K562 (cell line): ENCODE measurements around the gene SRP9. TPM values are rescaled to one million over a fixed set of nuclear protein-coding genes. Genes with fewer than 3 reads are reported as not detected.
A peak's percentile ranks its signal among the peaks of the same experiment; 100 is the strongest.

ENCODE experiments used
- ARID1B ChIP-seq: fragments of 450-650 bp; IDR thresholded peaks from 2 replicates; pipeline ENCODE4 v1.6.1; 2016; ENCODE audit warnings: antibody characterized with exemption, mild to moderate bottlenecking, inconsistent platforms
- BRF1 ChIP-seq: IDR thresholded peaks from 3 replicates; pipeline ENCODE4 v1.6.1; 2011; ENCODE audit warnings: borderline replicate concordance, mild to moderate bottlenecking; ENCODE audit not compliant: insufficient read length; ENCODE audit errors: extremely low read depth
- CCAR2 ChIP-seq: fragments of 200-400 bp; formaldehyde crosslinking; IDR thresholded peaks from 2 replicates; pipeline ENCODE4 v1.6.1; 2017; ENCODE audit warnings: mild to moderate bottlenecking, low read depth, low read length
- CHCHD3 ChIP-seq: fragments of 250-450 bp; sonication (Bioruptor Pico); IDR thresholded peaks from 2 replicates; pipeline ENCODE4 v2.1.2; 2022; ENCODE audit warnings: mild to moderate bottlenecking
- HNRNPL ChIP-seq: fragments of 200-400 bp; formaldehyde crosslinking; IDR thresholded peaks from 2 replicates; pipeline ENCODE4 v1.6.1; 2017; ENCODE audit warnings: low read depth, mild to moderate bottlenecking, low read length
- NFATC3 ChIP-seq: fragments of 450-650 bp; IDR thresholded peaks from 2 replicates; pipeline ENCODE4 v1.6.1; 2017; ENCODE audit warnings: mild to moderate bottlenecking
- PCBP2 ChIP-seq: fragments of 200-400 bp; formaldehyde crosslinking; IDR thresholded peaks from 2 replicates; pipeline ENCODE4 v1.6.1; 2018; ENCODE audit warnings: low read length, low read depth, mild to moderate bottlenecking, moderate library complexity; ENCODE audit not compliant: poor library complexity, severe bottlenecking
- SIRT6 ChIP-seq: IDR thresholded peaks from one replicate; pipeline ENCODE4 v1.6.1; 2012; ENCODE audit warnings: low read depth, mild to moderate bottlenecking, control low read depth, inconsistent platforms, low read length, moderate library complexity
- TAF1 ChIP-seq: IDR thresholded peaks from 2 replicates; pipeline ENCODE4 v1.6.1; 2011; ENCODE audit warnings: mild to moderate bottlenecking, low read length, moderate library complexity; ENCODE audit not compliant: insufficient read depth, control insufficient read depth, severe bottlenecking; ENCODE audit errors: extremely low read depth
- TCF3 ChIP-seq: sonication (generic); formaldehyde crosslinking; IDR thresholded peaks from 2 replicates; pipeline ENCODE4 v1.4.0; 2020; ENCODE audit warnings: mild to moderate bottlenecking, missing genetic modification reagents
- TCFL5 ChIP-seq: fragments of 250-450 bp; sonication (Bioruptor Pico); conservative IDR thresholded peaks from 2 replicates; pipeline ENCODE4 v1.6.1; 2021; ENCODE audit warnings: mild to moderate bottlenecking, moderate library complexity, matching md5 sums
- TEAD4 ChIP-seq, 2 experiments: sonication (generic) in 1 of 2; formaldehyde crosslinking in 1 of 2; IDR thresholded peaks; 2 replicates each; pipeline versions ENCODE4 v1.6.1 to v1.8.0; 2012 to 2022; ENCODE audit warnings: borderline replicate concordance in 1 of 2, inconsistent platforms in 1 of 2, low read length in 1 of 2, mild to moderate bottlenecking in 1 of 2, missing genetic modification reagents in 1 of 2
- TRIM24 ChIP-seq, 2 experiments: fragments of 450-650 bp; IDR thresholded peaks; 2 replicates each; pipeline ENCODE4 v1.6.1; 2016
- ZKSCAN1 ChIP-seq: fragments of 150-350 bp; IDR thresholded peaks from 2 replicates; pipeline ENCODE4 v1.6.1; 2016; ENCODE audit warnings: low read depth, low read length
- ZNF174 ChIP-seq: fragments of 250-450 bp; sonication (Bioruptor Pico); IDR thresholded peaks from 2 replicates; pipeline ENCODE4 v1.4.0; 2020; ENCODE audit warnings: mild to moderate bottlenecking
- ZNF282 ChIP-seq: sonication (generic); formaldehyde crosslinking; IDR thresholded peaks from 2 replicates; pipeline ENCODE4 v1.8.1; 2023; ENCODE audit warnings: missing genetic modification reagents
- ZNF41 ChIP-seq: fragments of 250-450 bp; sonication (Bioruptor Pico); conservative IDR thresholded peaks from 2 replicates; pipeline ENCODE4 v1.4.0; 2020; ENCODE audit warnings: mild to moderate bottlenecking
- ZNF583 ChIP-seq: fragments of 250-450 bp; sonication (Bioruptor Pico); IDR thresholded peaks from 2 replicates; pipeline ENCODE4 v1.4.0; 2020
- polyA plus RNA-seq, 8 experiments: library from polyadenylated mRNA; depleted of rRNA in 4 of 8; stranded (reverse) in 5 of 8; unstranded in 3 of 8; fragments of >200 nt; fragmentation: Nextera tagmentation in 2 of 8; fragmentation: Illumina TruSeq in 1 of 8; extraction: Ambion mirVana in 2 of 8; extraction: Trizol in 1 of 8; gene quantifications; 2 replicates each; pipeline versions ENCODE4 v1.2.1 to v1.2.3, GENCODE V29; 2011 to 2014; ENCODE audit warnings: inconsistent platforms in 1 of 8, missing spikeins in 1 of 8
- total RNA-seq, 7 experiments: library from RNA; depleted of rRNA in 6 of 7; stranded (reverse); fragments of >200 nt in 6 of 7; fragmentation: Illumina TruSeq in 2 of 7; extraction: Trizol in 2 of 7; gene quantifications; 2 replicates each; pipeline versions ENCODE4 v1.2.1 to v1.2.3, GENCODE V29; 2011 to 2021; ENCODE audit warnings: low replicate concordance in 1 of 7
- TF ChIP-seq, protein P1 (sequence below): IDR thresholded peaks from 2 replicates; pipeline ENCODE4 v1.6.1; 2011; ENCODE audit warnings: borderline replicate concordance, low read depth, mild to moderate bottlenecking, moderate library complexity, low read length; ENCODE audit not compliant: insufficient read depth, poor library complexity, severe bottlenecking
- TF ChIP-seq, protein P2 (sequence below): sonication (generic); formaldehyde crosslinking; IDR thresholded peaks from 2 replicates; pipeline ENCODE4 v1.8.0; 2022; ENCODE audit warnings: mild to moderate bottlenecking, low read depth, missing genetic modification reagents
- TF ChIP-seq, protein P3 (sequence below): fragments of 250-450 bp; sonication (Bioruptor Pico); IDR thresholded peaks from 2 replicates; pipeline ENCODE4 v1.8.0; 2022; ENCODE audit warnings: moderate library complexity, mild to moderate bottlenecking, inconsistent platforms
- TF ChIP-seq, protein P4 (sequence below), 2 experiments: fragments of 150-350 bp in 1 of 2; IDR thresholded peaks; 2 replicates each; pipeline ENCODE4 v1.6.1; 2012 to 2016; ENCODE audit warnings: low read depth in 2 of 2, low read length in 2 of 2, mild to moderate bottlenecking in 1 of 2, moderate library complexity in 1 of 2

The SRP9 gene
- total and polyA plus RNA-seq, 9 of the 15 experiments (the other 6 are each of a cell fraction or from before 2014, with no cell fraction given) = 273 to 1,892 (median 668) TPM

DNA sequence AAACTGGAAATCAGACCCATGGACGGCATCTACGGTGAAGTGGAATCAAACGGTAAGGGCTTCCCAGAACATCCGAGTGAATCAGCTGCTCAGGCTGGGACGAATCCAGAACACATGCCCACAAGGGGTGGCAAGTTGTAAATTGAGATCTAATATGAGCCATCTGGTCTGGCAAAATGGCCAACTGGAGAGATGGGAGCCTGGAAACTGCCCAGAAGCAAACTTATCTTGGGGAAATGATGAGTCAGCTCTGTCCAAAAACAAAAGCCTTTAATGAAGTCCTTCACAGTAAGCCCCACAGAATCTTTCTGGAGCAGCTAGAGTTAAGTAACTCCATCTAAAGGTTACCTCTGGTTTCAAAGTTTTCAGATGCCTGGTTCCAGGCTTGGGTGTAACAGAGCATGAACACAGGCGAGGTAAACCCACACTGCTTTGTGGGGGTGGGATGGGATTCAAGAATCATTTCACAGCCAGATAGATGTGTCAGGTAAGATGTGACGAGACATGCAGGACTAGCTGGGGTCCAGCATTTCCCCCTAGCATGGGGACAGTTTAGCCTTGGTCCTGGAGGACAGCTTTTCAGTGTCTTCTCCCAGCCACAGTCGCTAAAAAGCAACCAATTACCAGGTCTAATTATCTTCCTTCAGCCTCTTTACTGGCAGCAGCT, 10.5 kb upstream of the SRP9 start (continued):
- TF ChIP-seq TAF1 (no peak), ZNF282 (CRISPR knock-in tag) (no peak), ZNF583 (CRISPR knock-in tag) (no peak), TCFL5 (no peak), TEAD4 (IDR thresholded peaks at IDR 0.05; ENCODE audit: low read length) (no peak; the same call in 1 of the 2 replicates), TEAD4 (CRISPR knock-in tag; IDR thresholded peaks at IDR 0.05; ENCODE audit: borderline replicate concordance) (no peak), ZKSCAN1 (no peak), PCBP2 (no peak), ZNF174 (CRISPR knock-in tag) (no peak), TRIM24 (IDR thresholded peaks at IDR 0.05) (no peak), HNRNPL (no peak), ZNF41 (no peak), SIRT6 (no peak), BRF1 (no peak), ARID1B (peak; percentile 55), CHCHD3 (no peak), TCF3 (CRISPR knock-in tag) (no peak), CCAR2 (no peak), NFATC3 (0 out of 2 replicates have a peak, but pooled peaks have one; percentile 63)
- TF ChIP-seq, protein P1, sequence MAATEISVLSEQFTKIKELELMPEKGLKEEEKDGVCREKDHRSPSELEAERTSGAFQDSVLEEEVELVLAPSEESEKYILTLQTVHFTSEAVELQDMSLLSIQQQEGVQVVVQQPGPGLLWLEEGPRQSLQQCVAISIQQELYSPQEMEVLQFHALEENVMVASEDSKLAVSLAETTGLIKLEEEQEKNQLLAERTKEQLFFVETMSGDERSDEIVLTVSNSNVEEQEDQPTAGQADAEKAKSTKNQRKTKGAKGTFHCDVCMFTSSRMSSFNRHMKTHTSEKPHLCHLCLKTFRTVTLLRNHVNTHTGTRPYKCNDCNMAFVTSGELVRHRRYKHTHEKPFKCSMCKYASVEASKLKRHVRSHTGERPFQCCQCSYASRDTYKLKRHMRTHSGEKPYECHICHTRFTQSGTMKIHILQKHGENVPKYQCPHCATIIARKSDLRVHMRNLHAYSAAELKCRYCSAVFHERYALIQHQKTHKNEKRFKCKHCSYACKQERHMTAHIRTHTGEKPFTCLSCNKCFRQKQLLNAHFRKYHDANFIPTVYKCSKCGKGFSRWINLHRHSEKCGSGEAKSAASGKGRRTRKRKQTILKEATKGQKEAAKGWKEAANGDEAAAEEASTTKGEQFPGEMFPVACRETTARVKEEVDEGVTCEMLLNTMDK = no peak
- TF ChIP-seq, protein P2, sequence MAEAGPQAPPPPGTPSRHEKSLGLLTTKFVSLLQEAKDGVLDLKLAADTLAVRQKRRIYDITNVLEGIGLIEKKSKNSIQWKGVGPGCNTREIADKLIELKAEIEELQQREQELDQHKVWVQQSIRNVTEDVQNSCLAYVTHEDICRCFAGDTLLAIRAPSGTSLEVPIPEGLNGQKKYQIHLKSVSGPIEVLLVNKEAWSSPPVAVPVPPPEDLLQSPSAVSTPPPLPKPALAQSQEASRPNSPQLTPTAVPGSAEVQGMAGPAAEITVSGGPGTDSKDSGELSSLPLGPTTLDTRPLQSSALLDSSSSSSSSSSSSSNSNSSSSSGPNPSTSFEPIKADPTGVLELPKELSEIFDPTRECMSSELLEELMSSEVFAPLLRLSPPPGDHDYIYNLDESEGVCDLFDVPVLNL (CRISPR knock-in tag) = no peak
- TF ChIP-seq, protein P3, sequence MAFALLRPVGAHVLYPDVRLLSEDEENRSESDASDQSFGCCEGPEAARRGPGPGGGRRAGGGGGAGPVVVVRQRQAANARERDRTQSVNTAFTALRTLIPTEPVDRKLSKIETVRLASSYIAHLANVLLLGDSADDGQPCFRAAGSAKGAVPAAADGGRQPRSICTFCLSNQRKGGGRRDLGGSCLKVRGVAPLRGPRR = no peak
- TF ChIP-seq, protein P4, sequence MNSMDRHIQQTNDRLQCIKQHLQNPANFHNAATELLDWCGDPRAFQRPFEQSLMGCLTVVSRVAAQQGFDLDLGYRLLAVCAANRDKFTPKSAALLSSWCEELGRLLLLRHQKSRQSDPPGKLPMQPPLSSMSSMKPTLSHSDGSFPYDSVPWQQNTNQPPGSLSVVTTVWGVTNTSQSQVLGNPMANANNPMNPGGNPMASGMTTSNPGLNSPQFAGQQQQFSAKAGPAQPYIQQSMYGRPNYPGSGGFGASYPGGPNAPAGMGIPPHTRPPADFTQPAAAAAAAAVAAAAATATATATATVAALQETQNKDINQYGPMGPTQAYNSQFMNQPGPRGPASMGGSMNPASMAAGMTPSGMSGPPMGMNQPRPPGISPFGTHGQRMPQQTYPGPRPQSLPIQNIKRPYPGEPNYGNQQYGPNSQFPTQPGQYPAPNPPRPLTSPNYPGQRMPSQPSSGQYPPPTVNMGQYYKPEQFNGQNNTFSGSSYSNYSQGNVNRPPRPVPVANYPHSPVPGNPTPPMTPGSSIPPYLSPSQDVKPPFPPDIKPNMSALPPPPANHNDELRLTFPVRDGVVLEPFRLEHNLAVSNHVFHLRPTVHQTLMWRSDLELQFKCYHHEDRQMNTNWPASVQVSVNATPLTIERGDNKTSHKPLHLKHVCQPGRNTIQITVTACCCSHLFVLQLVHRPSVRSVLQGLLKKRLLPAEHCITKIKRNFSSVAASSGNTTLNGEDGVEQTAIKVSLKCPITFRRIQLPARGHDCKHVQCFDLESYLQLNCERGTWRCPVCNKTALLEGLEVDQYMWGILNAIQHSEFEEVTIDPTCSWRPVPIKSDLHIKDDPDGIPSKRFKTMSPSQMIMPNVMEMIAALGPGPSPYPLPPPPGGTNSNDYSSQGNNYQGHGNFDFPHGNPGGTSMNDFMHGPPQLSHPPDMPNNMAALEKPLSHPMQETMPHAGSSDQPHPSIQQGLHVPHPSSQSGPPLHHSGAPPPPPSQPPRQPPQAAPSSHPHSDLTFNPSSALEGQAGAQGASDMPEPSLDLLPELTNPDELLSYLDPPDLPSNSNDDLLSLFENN (IDR thresholded peaks at IDR 0.05; ENCODE audit: low read depth in 2 of 2, low read length in 2 of 2) = no peak
